GM10266 (cell line): ENCODE results near the gene NSUN2.

Source experiments
- DNase-seq: peaks from one replicate; pipeline ENCODE4 v3.0.0; 2012; ENCODE audit errors: extremely low spot score
- CTCF ChIP-seq: IDR thresholded peaks from 2 replicates; pipeline ENCODE4 v1.5.1; 2012; ENCODE audit warnings: mild to moderate bottlenecking, low read depth; ENCODE audit not compliant: control insufficient read depth, insufficient read depth; ENCODE audit errors: missing control alignments

NSUN2 gene

GRCh38 chr5:6550628-6551027 is 82.2 kb downstream of the NSUN2 start:
- no peak for DNase-seq
- no peak for TF ChIP-seq CTCF
